ENCODE measurements around the gene SMPD2.

SMPD2 gene

GRCh38 chr6:109446072-109446471, 5.5 kb downstream of the SMPD2 start:
- no peak for DNase-seq (ENCODE audit: low read depth)
- TF ChIP-seq, protein P1, sequence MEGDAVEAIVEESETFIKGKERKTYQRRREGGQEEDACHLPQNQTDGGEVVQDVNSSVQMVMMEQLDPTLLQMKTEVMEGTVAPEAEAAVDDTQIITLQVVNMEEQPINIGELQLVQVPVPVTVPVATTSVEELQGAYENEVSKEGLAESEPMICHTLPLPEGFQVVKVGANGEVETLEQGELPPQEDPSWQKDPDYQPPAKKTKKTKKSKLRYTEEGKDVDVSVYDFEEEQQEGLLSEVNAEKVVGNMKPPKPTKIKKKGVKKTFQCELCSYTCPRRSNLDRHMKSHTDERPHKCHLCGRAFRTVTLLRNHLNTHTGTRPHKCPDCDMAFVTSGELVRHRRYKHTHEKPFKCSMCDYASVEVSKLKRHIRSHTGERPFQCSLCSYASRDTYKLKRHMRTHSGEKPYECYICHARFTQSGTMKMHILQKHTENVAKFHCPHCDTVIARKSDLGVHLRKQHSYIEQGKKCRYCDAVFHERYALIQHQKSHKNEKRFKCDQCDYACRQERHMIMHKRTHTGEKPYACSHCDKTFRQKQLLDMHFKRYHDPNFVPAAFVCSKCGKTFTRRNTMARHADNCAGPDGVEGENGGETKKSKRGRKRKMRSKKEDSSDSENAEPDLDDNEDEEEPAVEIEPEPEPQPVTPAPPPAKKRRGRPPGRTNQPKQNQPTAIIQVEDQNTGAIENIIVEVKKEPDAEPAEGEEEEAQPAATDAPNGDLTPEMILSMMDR (IDR thresholded peaks at IDR 0.05; ENCODE audit: insufficient read depth, low read depth, low read length, missing control alignments): no peak
- no peak overlapping the region for H3K4me3 ChIP-seq (ENCODE audit: low read depth, low read length)

- no peak overlapping the region for H3K4me3 ChIP-seq (ENCODE audit: low read depth, low read length)
- TF ChIP-seq, protein P1 (IDR thresholded peaks at IDR 0.05; ENCODE audit: insufficient read depth, low read depth, low read length, missing control alignments): no peak
- no peak for DNase-seq (ENCODE audit: low read depth)
Measured at GRCh38 chr6:109446541-109446940, 6.0 kb downstream of the SMPD2 start.

DNA sequence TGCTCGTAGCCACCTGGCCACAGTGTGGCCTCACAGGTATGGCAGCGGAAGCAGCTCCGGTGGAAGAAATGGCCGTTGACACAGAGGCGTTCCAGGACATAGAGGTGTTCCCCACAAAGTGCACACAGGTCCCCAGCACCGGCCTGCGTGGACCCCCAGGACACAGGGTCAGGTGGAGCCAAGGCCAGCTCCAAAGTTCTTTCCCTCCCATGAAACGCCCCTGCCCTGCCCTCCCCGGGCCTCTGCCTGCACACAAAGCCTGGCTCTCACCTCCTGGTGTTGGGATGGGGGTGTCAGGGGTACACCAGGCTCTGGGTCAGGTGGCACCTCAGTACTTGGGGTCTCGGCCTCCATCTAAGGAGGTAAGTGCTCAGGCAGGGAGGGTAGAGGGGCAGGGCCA, 6.6 kb downstream of the SMPD2 start:
- DNase-seq (ENCODE audit: low read depth): no peak
- TF ChIP-seq, protein P1 (IDR thresholded peaks at IDR 0.05; ENCODE audit: insufficient read depth, low read depth, low read length, missing control alignments): no peak
- no peak overlapping the region for H3K4me3 ChIP-seq (ENCODE audit: low read depth, low read length)

DNA sequence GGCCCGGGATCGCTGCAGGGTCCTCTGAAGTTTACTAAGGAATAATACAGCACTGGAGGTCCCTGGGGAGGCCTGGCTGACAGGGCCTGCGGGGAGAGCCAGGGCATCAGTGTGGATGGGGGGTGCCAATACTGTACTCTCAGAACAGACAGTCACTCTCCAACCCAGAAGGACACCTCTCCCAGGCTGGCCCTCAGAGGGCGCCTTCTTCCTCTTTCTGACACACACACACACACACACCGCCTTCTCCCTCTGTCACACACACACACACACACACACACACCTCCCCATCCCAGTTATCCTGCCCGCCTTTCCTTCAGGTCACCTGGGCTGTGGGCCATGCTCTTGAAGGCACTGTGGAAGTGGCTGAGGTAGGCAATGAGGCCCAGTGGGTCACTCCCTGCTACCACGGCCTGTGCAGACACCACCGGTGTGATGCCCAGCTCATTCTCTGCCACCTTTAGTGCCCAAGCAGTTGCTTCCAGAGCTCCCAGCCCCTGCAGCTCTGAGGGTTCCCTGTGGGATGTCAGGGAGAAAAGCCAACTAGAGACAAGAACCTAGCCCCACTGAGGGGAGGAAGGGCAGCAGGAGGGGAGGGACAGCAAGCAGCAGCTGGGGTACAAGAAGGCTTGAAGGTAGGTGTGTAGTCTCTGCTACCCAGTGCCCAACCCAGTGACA, 7.5 kb downstream of the SMPD2 start:
- DNase-seq (ENCODE audit: low read depth): no peak
- H3K4me3 ChIP-seq (ENCODE audit: low read depth, low read length): no peak overlapping the region
- TF ChIP-seq, protein P1 (IDR thresholded peaks at IDR 0.05; ENCODE audit: insufficient read depth, low read depth, low read length, missing control alignments): no peak

- DNase-seq (ENCODE audit: low read depth): no peak
- no peak overlapping the region for H3K4me3 ChIP-seq (ENCODE audit: low read depth, low read length)
- TF ChIP-seq, protein P1 (IDR thresholded peaks at IDR 0.05; ENCODE audit: insufficient read depth, low read depth, low read length, missing control alignments): no peak
Measured at GRCh38 chr6:109448615-109449014, 8.1 kb downstream of the SMPD2 start.

DNA sequence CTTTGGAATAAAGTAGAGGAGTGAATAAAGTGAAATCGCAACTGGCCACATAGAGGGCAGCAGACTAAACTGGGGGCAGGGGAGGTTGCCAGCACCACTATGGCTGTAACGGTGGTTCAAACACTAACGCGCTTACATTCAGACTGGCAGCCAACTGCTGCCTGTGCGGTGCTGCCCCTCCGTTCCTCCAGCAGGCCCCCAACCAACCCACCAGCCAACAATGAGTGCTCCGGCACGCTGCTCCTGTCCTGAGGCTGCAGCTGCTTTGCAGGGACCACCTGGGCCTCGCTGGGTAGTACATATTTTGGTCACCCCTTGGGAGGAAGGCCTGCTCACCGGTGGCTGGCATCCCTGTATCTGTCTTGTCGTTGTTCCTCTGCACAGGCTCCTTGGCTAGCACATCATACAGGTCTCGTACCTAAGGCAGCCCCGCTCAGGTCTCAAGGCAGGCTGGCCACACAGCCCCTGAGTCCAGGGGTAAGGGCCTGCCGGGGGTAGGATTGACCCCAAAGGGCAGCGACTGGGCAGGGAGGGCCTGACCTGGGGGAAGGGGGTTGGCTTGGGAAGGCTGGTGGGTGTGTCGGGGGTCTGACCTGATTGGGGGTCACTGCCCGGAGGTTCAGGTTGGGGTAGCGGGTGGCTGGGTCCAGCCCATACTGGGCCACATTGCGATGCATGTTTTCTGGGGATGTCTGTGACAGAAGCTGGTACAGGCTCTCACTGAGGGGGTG, 8.7 kb downstream of the SMPD2 start:
- no peak overlapping the region for H3K4me3 ChIP-seq (ENCODE audit: low read depth, low read length)
- DNase-seq (ENCODE audit: low read depth): no peak
- TF ChIP-seq, protein P1 (IDR thresholded peaks at IDR 0.05; ENCODE audit: insufficient read depth, low read depth, low read length, missing control alignments): no peak
